Prostate gland (tissue), 2 donors: ENCODE data around the gene LIPE. TPM values are rescaled to one million over a fixed set of nuclear protein-coding genes. Genes with fewer than 3 reads are reported as not detected.

ENCODE experiments used
- DNase-seq: peaks from one replicate; pipeline ENCODE4 v3.0.0-alpha.2; 2019; ENCODE audit warnings: low spot score
- H3K27ac ChIP-seq, 2 donors: fragments of 200-600 bp; sonication (generic); 2 replicates each; pipeline ENCODE4 v1.5.1; 2017 to 2019
- H3K27me3 ChIP-seq: fragments of 200-600 bp; sonication (generic); replicated peaks from 2 replicates; pipeline ENCODE4 v1.5.1; 2019; ENCODE audit not compliant: insufficient read depth
- H3K36me3 ChIP-seq, 2 donors: fragments of 200-600 bp; sonication (generic); 1 replicate in 1 of 2; 2 replicates in 1 of 2; pipeline versions ENCODE4 v1.5.1 to v1.8.1; 2017 to 2019
- H3K4me1 ChIP-seq: fragments of 200-600 bp; sonication (generic); replicated peaks from 2 replicates; pipeline ENCODE4 v1.5.1; 2019
- H3K4me3 ChIP-seq, 2 donors: fragments of 200-600 bp; sonication (generic); 2 replicates each; pipeline ENCODE4 v1.5.1; 2017 to 2019
- H3K9me3 ChIP-seq: fragments of 200-600 bp; sonication (generic); 2 replicates; pipeline ENCODE4 v1.5.1; 2017
- CTCF ChIP-seq, 4 experiments: fragments of 200-600 bp in 2 of 4; fragments of 450-650 bp in 2 of 4; sonication (generic) in 2 of 4; IDR thresholded peaks; 1 replicate in 3 of 4; 2 replicates in 1 of 4; pipeline ENCODE4 v1.5.1; 2016 to 2019; ENCODE audit warnings: antibody characterized with exemption in 4 of 4, mild to moderate bottlenecking in 2 of 4, moderate library complexity in 2 of 4
- POLR2A ChIP-seq: fragments of 450-650 bp; IDR thresholded peaks from one replicate; pipeline ENCODE4 v1.6.1; 2016; ENCODE audit warnings: antibody characterized with exemption, mild to moderate bottlenecking
- POLR2AphosphoS5 ChIP-seq: sonication (generic); formaldehyde crosslinking; IDR thresholded peaks from one replicate; pipeline ENCODE4 v1.6.1; 2017; ENCODE audit warnings: antibody characterized with exemption
- WGBS: methylation state at CpG from one replicate; pipeline ENCODE4 v1.1.5; 2018; 5-methylcytosine and 5-hydroxymethylcytosine counted together
- intact Hi-C: fragments of 100-400 bp; cut with DNase I; formaldehyde crosslinking; loops from one replicate; pipeline ENCODE4 v1.14.2; 2022
- total RNA-seq, 2 donors: library from RNA; depleted of rRNA; stranded (reverse); fragments of >200 nt; gene quantifications; one replicate each; pipeline ENCODE4 v1.1.0, GENCODE V29; 2016

Gene LIPE
- total RNA-seq, 2 donors from 2014 or later = 10.2 to 24.8 TPM

- intact Hi-C loops = no loop called here
- WGBS = 72% methylated on average over 6 of the region's 9 CpGs
- H3K4me1 ChIP-seq = no peaks in the 10 kb centered on the region
- no peaks in the 10 kb centered on the region for H3K9me3 ChIP-seq
- no peak overlapping the region for H3K27ac ChIP-seq
- TF ChIP-seq POLR2AphosphoS5 = no peak
- no peaks in the 10 kb centered on the region for H3K36me3 ChIP-seq
- H3K27me3 ChIP-seq = no peaks in the 10 kb centered on the region
- DNase-seq = no peak
- no peak overlapping the region for H3K4me3 ChIP-seq
Observed at GRCh38 chr19:42370068-42370520, 57.1 kb downstream of the LIPE start.

DNA sequence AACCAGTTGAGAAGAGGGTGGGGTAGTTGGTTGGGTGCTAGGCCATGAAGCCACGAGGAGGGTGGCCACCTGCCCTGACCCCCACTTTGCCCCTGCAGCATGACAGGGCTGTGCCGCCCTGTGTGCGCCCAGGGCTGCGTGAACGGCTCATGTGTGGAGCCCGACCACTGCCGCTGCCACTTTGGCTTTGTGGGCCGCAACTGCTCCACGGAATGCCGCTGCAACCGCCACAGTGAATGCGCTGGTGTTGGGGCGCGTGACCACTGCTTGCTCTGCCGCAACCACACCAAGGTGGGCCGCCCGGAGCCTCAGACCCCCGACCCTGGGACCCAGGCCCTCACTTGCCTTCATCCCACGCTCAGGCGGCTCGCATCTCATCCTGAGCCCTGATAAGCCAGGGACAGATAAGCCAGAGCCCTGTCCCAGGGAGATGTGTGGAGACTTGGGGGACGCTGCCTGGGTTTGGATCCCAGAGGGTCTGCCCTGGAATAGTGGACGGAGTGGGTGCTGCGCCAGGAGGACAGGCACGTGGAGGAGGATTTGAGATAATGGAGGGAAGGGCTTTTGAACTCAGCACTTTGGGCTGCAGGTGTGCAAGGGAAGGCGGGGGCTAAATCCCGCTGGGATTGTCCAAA is 57.6 kb downstream of the LIPE start:
- intact Hi-C loops = no loop called here
- DNase-seq = no peak
- Histone ChIP-seq H3K36me3 (no peaks in the 10 kb centered on the region), H3K4me3 (no peak overlapping the region), H3K4me1 (no peaks in the 10 kb centered on the region), H3K9me3 (no peaks in the 10 kb centered on the region), H3K27me3 (no peaks in the 10 kb centered on the region), H3K27ac (no peak overlapping the region)
- 91% methylated on average over 19 of the region's 27 CpGs for WGBS
- TF ChIP-seq POLR2A (no peak), CTCF (IDR thresholded peaks at IDR 0.05) (no peak), POLR2AphosphoS5 (no peak)

DNA sequence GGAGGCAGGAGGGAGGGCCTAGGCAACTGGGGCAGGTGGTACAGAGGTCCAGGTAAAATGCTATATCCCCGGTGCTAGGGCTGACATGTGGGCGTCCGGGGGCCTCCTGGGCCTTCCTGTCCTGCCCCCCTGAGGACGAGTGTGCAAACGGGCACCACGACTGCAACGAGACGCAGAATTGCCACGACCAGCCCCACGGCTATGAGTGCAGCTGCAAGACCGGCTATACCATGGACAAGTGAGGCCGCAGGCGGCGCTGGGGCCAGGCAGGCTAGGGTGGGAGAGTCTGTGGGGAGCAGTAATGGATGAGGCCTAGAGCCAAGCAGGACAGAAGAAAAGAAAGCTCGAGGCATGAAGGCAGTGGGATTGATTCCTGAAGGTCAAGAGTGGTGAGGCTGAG is 58.4 kb downstream of the LIPE start:
- DNase-seq = no peak
- Histone ChIP-seq H3K27me3 (no peaks in the 10 kb centered on the region), H3K9me3 (no peaks in the 10 kb centered on the region), H3K4me3 (no peak overlapping the region), H3K4me1 (no peaks in the 10 kb centered on the region), H3K36me3 (no peaks in the 10 kb centered on the region), H3K27ac (no peak overlapping the region)
- WGBS = 94% methylated on average over 15 of the region's 15 CpGs
- intact Hi-C loops = no loop called here
- no peak for TF ChIP-seq POLR2AphosphoS5
- no peak for TF ChIP-seq POLR2A
- no peak for TF ChIP-seq CTCF (IDR thresholded peaks at IDR 0.05)

DNA sequence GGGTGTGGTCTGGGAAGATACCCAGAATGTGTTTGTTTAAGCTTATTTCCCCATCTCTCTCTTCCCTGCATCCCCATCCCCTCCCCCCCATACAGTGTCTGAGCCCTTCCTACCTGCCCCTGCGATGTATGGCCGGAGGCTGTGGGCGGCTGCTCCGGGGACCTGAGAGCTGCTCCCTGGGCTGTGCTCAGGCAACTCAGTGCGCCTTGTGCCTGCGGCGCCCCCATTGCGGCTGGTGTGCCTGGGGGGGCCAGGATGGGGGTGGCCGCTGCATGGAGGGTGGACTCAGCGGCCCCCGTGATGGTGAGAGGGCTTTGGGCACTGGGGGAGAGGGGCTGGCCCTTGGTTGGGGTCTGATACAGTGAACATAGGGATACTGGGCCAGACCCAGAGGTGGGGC is 58.8 kb downstream of the LIPE start:
- intact Hi-C loops = no loop called here
- H3K4me1 ChIP-seq = no peaks in the 10 kb centered on the region
- no peak for DNase-seq
- H3K27me3 ChIP-seq = no peaks in the 10 kb centered on the region
- H3K36me3 ChIP-seq = no peaks in the 10 kb centered on the region
- no peak overlapping the region for H3K27ac ChIP-seq
- WGBS = 97% methylated on average over 11 of the region's 11 CpGs
- H3K4me3 ChIP-seq = no peak overlapping the region
- TF ChIP-seq POLR2AphosphoS5 (no peak), POLR2A (no peak), CTCF (IDR thresholded peaks at IDR 0.05) (no peak)
- H3K9me3 ChIP-seq = no peaks in the 10 kb centered on the region

GRCh38 chr19:42367929-42368328 is 59.3 kb downstream of the LIPE start:
- H3K36me3 ChIP-seq = no peaks in the 10 kb centered on the region
- no peak overlapping the region for H3K27ac ChIP-seq
- DNase-seq = no peak
- intact Hi-C loops = no loop called here
- H3K4me3 ChIP-seq = no peak overlapping the region
- no peaks in the 10 kb centered on the region for H3K9me3 ChIP-seq
- H3K4me1 ChIP-seq = no peaks in the 10 kb centered on the region
- whole genome bisulfite sequencing = 96% methylated on average over 4 of the region's 4 CpGs
- no peaks in the 10 kb centered on the region for H3K27me3 ChIP-seq
- TF ChIP-seq POLR2A (no peak), POLR2AphosphoS5 (no peak), CTCF (IDR thresholded peaks at IDR 0.05) (no peak)
